Fibroblast of skin of right quadriceps (primary cell): ENCODE measurements around the gene CDAN1.

ENCODE experiments used
- DNase-seq: peaks from one replicate; pipeline ENCODE4 v3.0.0-alpha.2; 2013

CDAN1 gene

GRCh38 chr15:42732095-42732827, 4.7 kb downstream of the CDAN1 start:
- no peak for DNase-seq

- no peak for DNase-seq
These were observed 5.5 kb downstream of the CDAN1 start for GRCh38 chr15:42731461-42731860.

- no peak for DNase-seq
These were observed 6.4 kb downstream of the CDAN1 start for GRCh38 chr15:42730536-42730935.

DNA sequence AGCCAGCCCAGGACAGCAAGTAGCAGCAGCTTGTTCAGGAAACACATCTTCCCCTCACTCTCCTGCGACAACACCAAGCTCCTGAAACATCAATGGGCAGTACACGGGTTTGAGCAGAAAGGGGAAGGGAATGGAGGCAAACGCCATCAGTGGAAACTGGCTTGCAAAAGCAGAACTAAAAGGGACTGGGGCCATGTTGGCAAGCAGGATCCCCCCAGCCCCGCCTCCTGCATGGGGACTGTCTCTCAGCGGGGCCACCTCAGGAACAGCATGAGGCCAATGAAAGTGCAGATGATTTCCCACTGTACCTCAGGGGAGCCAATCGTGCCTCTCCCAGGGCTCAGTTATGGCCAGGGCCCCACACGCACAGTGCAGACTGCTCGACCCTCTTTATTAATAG, 6.8 kb downstream of the CDAN1 start:
- no peak for DNase-seq

GRCh38 chr15:42729409-42729808, 7.5 kb downstream of the CDAN1 start:
- no peak for DNase-seq

GRCh38 chr15:42728972-42729371, 8.0 kb downstream of the CDAN1 start:
- DNase-seq: no peak

- no peak for DNase-seq
These were observed 8.4 kb downstream of the CDAN1 start for GRCh38 chr15:42728560-42728959.

GRCh38 chr15:42727750-42728381, 9.1 kb downstream of the CDAN1 start:
- no peak for DNase-seq

GRCh38 chr15:42726114-42726513, 10.8 kb downstream of the CDAN1 start:
- DNase-seq: no peak

- no peak for DNase-seq
These were observed 11.5 kb downstream of the CDAN1 start for GRCh38 chr15:42725331-42725903.

- no peak for DNase-seq
These were observed 12.7 kb downstream of the CDAN1 start for GRCh38 chr15:42724276-42724675.

DNA sequence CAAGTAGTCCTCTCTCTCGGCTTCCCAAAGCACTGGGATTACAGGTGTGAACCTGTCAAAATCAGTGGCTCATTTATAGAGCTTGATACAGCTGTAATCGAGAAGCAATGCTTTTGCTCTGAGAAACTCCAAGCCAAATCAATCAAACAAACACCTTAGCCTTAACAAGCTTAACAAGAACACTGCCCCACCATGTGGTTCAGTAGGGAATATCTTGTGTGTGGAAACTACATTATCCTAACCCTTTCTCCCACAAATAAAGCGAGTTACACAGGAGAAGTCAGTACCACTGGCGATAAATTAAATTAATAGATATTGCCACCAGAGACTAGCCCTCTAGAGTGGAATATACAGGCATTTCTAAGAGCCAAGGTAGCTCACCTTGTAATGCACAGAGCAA, 13.9 kb downstream of the CDAN1 start:
- no peak for DNase-seq

DNA sequence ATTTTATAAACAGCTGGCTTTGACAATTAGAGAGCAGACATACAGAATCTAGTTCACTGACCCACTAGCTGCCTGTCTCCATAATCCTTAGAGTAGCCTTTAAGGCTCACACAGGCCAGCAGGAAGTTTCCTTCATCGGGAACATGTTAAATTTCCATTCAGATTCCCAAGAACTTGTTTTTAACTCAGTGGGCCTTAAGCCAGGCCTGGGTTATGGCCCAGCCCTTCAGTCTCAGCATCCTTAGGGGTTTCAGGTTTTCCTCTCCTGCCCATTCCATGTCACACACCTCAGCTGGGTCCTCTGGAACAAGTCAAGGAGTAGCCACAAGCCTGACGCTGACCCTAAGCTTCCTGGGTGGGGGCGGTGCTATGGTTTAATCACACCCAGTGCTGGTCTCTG, 15.0 kb downstream of the CDAN1 start:
- no peak for DNase-seq

DNA sequence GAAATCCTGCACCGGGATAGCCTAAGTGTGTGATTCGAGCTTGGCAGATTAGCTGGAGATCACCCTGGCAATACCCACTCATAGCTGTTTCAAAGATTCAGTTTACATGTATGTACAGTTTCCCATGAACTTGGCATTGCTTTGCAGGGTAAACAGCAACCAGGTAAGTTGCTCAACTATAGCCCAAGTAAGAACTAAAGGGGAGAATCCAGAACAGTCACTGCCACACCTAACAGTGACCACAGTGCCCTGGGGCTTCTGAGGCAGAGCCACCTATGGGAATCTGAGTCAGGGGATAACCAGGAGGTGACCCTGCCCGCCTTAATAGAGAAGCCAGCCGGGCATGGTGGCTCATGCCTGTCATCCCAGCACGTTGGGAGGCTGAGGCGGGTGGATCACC, 15.9 kb downstream of the CDAN1 start:
- DNase-seq: no peak

- DNase-seq: no peak
These were observed 16.9 kb downstream of the CDAN1 start for GRCh38 chr15:42720071-42720470.

- DNase-seq: no peak
These were observed 17.9 kb downstream of the CDAN1 start for GRCh38 chr15:42719043-42719442.

DNA sequence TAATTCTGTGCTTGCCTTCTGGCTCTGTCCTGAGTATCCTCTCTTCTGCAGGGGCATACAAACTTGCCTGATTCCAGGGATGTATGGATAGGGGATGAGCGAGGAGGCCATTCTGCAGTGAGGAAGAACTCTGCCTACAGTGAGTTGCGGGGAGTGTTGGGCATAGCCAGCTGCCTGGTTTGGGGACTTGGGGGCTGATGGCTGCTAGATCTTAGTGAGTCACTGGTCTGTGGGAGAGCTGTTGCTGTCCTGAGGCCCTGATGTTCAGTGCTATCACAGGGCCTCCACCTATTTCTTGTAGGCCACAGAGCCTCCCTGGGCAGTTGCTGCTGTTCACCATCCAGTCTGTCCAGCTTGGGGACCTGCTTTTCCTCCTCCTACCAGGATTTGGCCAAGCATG, 20.3 kb downstream of the CDAN1 start:
- DNase-seq: peak; percentile 16

- no peak for DNase-seq
These were observed 20.8 kb downstream of the CDAN1 start for GRCh38 chr15:42716125-42716524.

DNA sequence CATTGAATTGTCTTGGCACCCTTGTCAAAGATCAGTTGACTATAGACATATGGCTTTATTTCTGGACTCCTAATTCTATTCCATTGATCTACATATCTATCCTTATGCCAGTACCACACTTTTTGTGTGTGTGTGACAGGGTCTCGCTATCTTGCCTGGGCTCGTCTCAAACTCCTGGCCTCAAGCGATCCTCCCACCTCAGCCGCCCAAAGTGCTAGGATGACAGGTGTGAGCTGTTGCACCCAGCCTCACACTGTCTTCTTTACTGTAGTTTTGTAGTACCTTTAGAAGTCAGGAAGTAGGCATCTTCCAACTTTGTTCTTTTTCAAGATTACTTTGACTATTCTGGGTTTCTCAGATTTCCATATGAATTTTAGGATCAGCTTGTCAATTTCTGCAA, 24.3 kb downstream of the CDAN1 start:
- DNase-seq: no peak

GRCh38 chr15:42711746-42712145, 25.2 kb downstream of the CDAN1 start:
- no peak for DNase-seq

DNA sequence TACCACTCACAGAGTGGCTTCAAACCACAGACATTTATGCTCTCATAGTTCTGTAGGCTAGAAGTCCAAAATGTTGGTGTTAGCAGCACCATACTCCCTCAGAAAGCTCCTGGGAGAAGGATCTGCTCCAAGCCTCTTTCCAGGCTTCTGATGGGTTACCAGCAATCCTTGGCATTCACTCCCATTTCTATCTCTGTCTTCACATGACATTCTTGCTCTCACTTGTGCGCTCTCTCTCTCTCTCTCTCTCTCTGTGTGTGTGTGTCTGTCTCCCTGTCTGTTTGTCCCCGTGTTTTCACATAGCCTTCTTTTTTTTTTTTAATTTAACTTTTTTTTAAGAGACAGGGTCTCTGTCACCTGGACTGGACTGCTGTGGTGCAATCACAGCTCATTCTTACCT, 26.3 kb downstream of the CDAN1 start:
- DNase-seq: no peak

GRCh38 chr15:42707873-42708544, 28.9 kb downstream of the CDAN1 start:
- no peak for DNase-seq

DNA sequence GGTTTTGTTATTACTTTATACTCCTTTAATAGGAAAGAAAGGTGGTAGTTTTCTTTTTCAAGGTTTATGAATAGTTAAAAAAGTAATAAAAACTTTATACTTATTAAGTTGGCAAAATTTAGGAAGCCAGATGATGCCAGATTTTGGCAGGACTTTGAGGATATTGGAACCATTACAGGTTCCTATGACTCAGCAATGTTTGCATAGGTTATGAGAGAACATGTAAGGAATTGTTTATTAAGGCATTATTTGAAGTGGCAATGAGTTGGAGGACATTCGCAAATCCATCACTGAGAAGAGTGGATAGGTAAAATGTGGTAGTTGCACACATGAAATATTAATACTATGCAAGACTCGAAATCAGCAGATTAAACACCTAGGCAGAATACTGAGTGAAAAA, 29.9 kb downstream of the CDAN1 start:
- DNase-seq: peak; percentile 17

GRCh38 chr15:42705336-42705735, 31.6 kb downstream of the CDAN1 start:
- DNase-seq: no peak
